ENCODE measurements around the gene FBXO44. TPM values are rescaled to one million over a fixed set of nuclear protein-coding genes. Genes with fewer than 3 reads are reported as not detected.

FBXO44 gene
- total RNA-seq, 1 experiment from 2014 or later, result 34.9 TPM

DNA sequence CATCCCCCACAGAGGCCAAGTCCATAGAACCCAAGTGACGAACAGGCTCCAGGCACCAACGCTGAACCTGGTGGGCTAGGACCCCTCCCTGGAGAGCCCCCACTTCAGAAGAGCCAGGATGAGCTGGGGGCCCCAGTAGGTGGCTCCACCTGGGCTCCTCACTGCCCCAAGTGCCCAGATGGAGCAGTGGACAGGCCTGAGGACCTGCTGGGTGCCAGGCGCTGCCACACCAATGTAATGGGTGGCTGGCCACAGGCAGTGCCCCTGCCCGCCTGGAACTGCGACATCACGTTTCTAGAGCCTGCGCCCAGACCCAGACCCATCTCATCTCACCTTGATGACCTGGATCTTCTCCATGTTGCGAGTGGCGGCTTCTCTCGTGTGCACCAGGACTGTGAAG lies 20.6 kb downstream of the FBXO44 start:
- no peak for DNase-seq (ENCODE audit: low spot score)
- peaks cover 67% of the 10 kb centered on the region for H3K36me3 Mint-ChIP-seq
- CTCF ChIA-PET, result interaction anchor here (0.9 to 2.2 kb wide), 2 partner anchors 32 to 112 kb away, joined by 3 to 6 read pairs; no protein-coding TSS in a partner anchor

DNA sequence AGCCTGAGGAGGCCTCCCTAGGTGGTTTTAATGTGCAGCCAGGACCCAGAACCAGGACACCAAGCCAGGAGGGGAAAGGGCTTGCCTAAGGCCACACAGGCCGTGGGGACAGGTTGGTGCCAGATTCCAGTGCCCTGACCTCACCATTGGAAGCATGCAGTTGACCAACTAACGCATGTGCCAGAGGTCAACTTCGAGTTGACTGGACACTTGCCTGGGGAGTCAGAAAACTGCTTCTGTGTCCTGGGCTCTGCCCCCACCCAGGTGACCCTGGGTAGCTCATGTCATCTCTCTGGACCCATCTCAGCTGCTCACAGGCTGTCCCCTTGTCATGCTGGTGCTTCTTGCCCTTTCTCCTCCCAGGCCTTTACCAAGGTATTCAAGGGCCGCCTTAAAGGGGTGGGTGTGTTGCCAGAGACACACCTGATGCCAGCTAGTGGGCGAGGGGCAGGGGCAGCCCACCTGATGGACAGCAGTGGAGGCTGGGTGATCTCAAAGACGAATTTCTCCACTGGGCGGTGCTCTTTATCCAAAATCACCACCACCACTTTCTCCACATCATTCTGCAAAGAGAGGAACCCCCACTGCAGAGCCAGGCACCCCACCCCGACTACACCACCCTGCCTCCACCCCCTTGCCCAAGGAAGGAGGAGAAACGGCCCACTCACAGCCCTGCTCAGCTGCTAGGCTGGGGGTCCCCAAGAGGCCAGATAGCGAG lies 21.9 kb downstream of the FBXO44 start:
- peaks cover 58% of the 10 kb centered on the region for H3K36me3 Mint-ChIP-seq
- no peak overlapping the region; the same call in 1 of the 2 replicates for H3K27ac Mint-ChIP-seq
- H3K27me3 Mint-ChIP-seq (ENCODE audit: low read depth), result no peaks in the 10 kb centered on the region
- peaks cover 21% of the 10 kb centered on the region for H3K4me1 Mint-ChIP-seq
- ATAC-seq, result no peak
- no peak overlapping the region for H3K4me3 Mint-ChIP-seq
- CTCF ChIA-PET, result interaction anchor here (0.5 to 2.6 kb wide), 11 partner anchors 10 to 1665 kb away, joined by 3 to 14 read pairs (median 6); partner anchors contain the start of gene FBXO6
- H3K9me3 Mint-ChIP-seq, result no peaks in the 10 kb centered on the region
- TF ChIP-seq TEAD1 (CRISPR knock-in tag; IDR thresholded peaks at IDR 0.05), result no peak
- TF ChIP-seq GRHL2 (CRISPR knock-in tag; IDR thresholded peaks at IDR 0.05; ENCODE audit: insufficient replicate concordance, severe bottlenecking), result no peak
- no peak for TF ChIP-seq ATF2 (CRISPR knock-in tag; IDR thresholded peaks at IDR 0.05; ENCODE audit: borderline replicate concordance, low read depth)
- TF ChIP-seq SMAD4 (CRISPR knock-in tag; IDR thresholded peaks at IDR 0.05), result no peak
- no peak for TF ChIP-seq CREB1 (CRISPR knock-in tag; IDR thresholded peaks at IDR 0.05)
- no peak for TF ChIP-seq ZMAT4 (CRISPR knock-in tag; IDR thresholded peaks at IDR 0.05)
- TF ChIP-seq ZNF232 (CRISPR knock-in tag; IDR thresholded peaks at IDR 0.05), result no peak
- TF ChIP-seq, protein P1, sequence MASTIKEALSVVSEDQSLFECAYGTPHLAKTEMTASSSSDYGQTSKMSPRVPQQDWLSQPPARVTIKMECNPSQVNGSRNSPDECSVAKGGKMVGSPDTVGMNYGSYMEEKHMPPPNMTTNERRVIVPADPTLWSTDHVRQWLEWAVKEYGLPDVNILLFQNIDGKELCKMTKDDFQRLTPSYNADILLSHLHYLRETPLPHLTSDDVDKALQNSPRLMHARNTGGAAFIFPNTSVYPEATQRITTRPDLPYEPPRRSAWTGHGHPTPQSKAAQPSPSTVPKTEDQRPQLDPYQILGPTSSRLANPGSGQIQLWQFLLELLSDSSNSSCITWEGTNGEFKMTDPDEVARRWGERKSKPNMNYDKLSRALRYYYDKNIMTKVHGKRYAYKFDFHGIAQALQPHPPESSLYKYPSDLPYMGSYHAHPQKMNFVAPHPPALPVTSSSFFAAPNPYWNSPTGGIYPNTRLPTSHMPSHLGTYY (CRISPR knock-in tag; IDR thresholded peaks at IDR 0.05), result no peak
- TF ChIP-seq SMAD3 (CRISPR knock-in tag; IDR thresholded peaks at IDR 0.05; ENCODE audit: borderline replicate concordance), result no peak
- no peak for TF ChIP-seq ZNF281 (CRISPR knock-in tag; IDR thresholded peaks at IDR 0.05)
- no peak for TF ChIP-seq NFATC4 (CRISPR knock-in tag; IDR thresholded peaks at IDR 0.05)
- POLR2A ChIA-PET, result interaction anchor here (0.7 kb wide), 1 partner anchor 43 kb away, joined by 3 read pairs; no protein-coding TSS in a partner anchor
- no peak for DNase-seq (ENCODE audit: low spot score)

More for the DNA sequence above, 20.6 kb downstream of the FBXO44 start:
- Mint-ChIP-seq H3K27me3 (ENCODE audit: low read depth) (no peaks in the 10 kb centered on the region), H3K9me3 (no peaks in the 10 kb centered on the region), H3K4me3 (no peak overlapping the region), H3K27ac (no peak overlapping the region), H3K4me1 (peaks cover 21% of the 10 kb centered on the region)
- no peak for TF ChIP-seq RORB (CRISPR knock-in tag; IDR thresholded peaks at IDR 0.05)
- ATAC-seq, result no peak
- POLR2A ChIA-PET, result interaction anchor here (1.0 kb wide), 1 partner anchor 10 kb away, joined by 3 read pairs; no protein-coding TSS in a partner anchor

DNA sequence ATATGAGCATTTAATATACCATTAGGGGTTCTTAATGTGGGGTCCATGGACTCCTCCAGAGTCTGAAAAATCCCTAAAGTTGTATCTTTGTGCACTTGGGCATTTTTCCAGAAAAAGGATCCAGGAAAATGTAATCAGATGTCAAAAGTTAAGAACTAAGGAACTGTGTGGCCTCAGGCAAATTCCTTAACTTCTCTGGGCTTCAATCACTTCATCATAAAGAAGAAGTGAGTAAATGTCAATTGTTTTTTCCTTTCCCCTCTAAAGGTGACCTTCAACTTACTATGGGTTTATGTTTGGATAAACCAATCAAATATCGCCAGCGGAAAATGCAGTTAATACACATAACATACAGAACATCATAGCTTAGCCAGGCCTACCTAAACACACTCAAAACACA lies 23.8 kb downstream of the FBXO44 start:
- CTCF ChIA-PET, result interaction anchor here (0.8 to 2.6 kb wide), 3 partner anchors 30 to 106 kb away, joined by 3 to 14 read pairs (median 3); no protein-coding TSS in a partner anchor
- ATAC-seq (no peak), DNase-seq (ENCODE audit: low spot score) (no peak)
- POLR2A ChIA-PET, result no interaction called here
- Mint-ChIP-seq H3K9me3 (no peaks in the 10 kb centered on the region), H3K4me1 (peaks cover 35% of the 10 kb centered on the region), H3K27me3 (ENCODE audit: low read depth) (no peaks in the 10 kb centered on the region), H3K27ac (peak overlapping the region; percentile 86), H3K36me3 (peaks cover 50% of the 10 kb centered on the region), H3K4me3 (peak overlapping the region; percentile 46)
- TF ChIP-seq E2F4 (CRISPR knock-in tag; IDR thresholded peaks at IDR 0.05; ENCODE audit: borderline replicate concordance, low read depth), result no peak
- TF ChIP-seq, protein P2, sequence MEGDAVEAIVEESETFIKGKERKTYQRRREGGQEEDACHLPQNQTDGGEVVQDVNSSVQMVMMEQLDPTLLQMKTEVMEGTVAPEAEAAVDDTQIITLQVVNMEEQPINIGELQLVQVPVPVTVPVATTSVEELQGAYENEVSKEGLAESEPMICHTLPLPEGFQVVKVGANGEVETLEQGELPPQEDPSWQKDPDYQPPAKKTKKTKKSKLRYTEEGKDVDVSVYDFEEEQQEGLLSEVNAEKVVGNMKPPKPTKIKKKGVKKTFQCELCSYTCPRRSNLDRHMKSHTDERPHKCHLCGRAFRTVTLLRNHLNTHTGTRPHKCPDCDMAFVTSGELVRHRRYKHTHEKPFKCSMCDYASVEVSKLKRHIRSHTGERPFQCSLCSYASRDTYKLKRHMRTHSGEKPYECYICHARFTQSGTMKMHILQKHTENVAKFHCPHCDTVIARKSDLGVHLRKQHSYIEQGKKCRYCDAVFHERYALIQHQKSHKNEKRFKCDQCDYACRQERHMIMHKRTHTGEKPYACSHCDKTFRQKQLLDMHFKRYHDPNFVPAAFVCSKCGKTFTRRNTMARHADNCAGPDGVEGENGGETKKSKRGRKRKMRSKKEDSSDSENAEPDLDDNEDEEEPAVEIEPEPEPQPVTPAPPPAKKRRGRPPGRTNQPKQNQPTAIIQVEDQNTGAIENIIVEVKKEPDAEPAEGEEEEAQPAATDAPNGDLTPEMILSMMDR (IDR thresholded peaks at IDR 0.05), result no peak
- no peak for TF ChIP-seq MXD4 (CRISPR knock-in tag; IDR thresholded peaks at IDR 0.05; ENCODE audit: borderline replicate concordance)
- TF ChIP-seq, protein P3, sequence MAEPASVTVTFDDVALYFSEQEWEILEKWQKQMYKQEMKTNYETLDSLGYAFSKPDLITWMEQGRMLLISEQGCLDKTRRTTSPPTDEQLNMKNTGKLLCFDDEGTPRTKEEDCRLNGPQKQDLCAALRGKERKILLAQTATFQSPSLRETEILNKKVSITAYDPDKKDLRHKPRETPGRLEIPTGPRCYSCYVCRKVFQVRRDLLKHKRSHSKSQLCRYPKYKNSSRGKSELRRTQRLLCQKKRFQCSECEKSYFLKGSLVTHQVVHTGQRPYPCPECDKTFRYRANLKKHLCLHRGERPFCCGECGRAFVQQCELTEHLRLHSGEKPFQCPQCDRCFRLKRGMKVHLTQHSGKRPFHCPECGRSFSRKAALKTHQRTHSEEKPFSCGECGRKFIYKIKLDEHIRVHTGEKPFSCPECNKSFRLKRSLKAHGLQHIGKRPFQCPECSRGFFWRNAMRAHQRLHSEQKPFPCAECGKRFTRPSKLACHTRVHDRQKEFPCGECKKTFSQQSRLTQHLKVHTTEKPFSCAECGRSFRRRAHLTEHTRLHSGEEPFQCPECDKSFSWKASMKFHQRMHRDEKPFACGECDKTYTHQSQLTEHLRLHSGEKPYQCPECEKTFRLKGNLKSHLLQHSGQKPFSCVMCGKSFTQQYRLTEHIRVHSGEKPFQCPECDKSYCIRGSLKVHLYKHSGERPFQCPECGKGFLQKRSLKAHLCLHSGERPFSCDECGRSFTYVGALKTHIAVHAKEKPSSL (CRISPR knock-in tag; conservative IDR thresholded peaks at IDR 0.05), result no peak
- TF ChIP-seq ZNF416 (CRISPR knock-in tag; IDR thresholded peaks at IDR 0.05), result no peak
- no peak for TF ChIP-seq TEAD1 (CRISPR knock-in tag; IDR thresholded peaks at IDR 0.05)
- TF ChIP-seq ZNF423 (CRISPR knock-in tag; IDR thresholded peaks at IDR 0.05), result no peak
- TF ChIP-seq, protein P4, sequence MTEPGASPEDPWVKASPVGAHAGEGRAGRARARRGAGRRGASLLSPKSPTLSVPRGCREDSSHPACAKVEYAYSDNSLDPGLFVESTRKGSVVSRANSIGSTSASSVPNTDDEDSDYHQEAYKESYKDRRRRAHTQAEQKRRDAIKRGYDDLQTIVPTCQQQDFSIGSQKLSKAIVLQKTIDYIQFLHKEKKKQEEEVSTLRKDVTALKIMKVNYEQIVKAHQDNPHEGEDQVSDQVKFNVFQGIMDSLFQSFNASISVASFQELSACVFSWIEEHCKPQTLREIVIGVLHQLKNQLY (CRISPR knock-in tag; IDR thresholded peaks at IDR 0.05), result no peak

Measured in WTC11 (cell line).